Adrenal gland (tissue), 5 donors: ENCODE data around the gene USP6NL.

Experiments used
- POLR2A ChIP-seq, 2 donors: fragments of 450-650 bp; IDR thresholded peaks; one replicate each; pipeline ENCODE4 v1.6.1; 2017; ENCODE audit warnings: antibody characterized with exemption in 2 of 2, mild to moderate bottlenecking in 2 of 2, moderate library complexity in 1 of 2
- TF ChIP-seq, protein P1 (sequence below), 6 experiments: fragments of 450-650 bp in 4 of 6; fragments of 200-600 bp in 2 of 6; sonication (generic) in 1 of 6; IDR thresholded peaks; 1 replicate in 5 of 6; 2 replicates in 1 of 6; pipeline versions ENCODE4 v1.5.1 to v1.8.0; 2016 to 2021; ENCODE audit warnings: antibody characterized with exemption in 6 of 6, mild to moderate bottlenecking in 2 of 6, moderate library complexity in 1 of 6
- donor health status: DM: no; HTN: no; CAD: no.

DNA sequence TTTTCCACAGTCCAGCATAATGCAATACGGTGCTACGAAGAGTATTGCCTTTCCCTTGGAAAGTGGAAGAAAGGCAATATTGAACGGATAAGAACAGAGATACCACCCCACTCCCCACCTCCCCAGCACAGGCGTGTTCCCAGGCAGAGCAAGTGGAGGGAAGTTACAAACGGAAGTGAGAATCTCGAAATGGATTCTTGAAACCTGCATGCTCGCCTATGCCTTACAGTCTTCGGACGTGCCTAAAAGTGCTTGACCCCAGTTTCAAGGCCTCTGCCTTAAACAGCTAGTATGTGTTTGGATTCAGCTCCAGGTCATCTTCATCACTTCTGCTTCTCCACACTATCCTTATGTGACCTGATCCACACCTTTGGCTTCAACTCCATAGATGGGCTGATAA lies 35.0 kb upstream of the USP6NL start:
- no peak for TF ChIP-seq POLR2A (IDR thresholded peaks at IDR 0.05)
- TF ChIP-seq, protein P1, sequence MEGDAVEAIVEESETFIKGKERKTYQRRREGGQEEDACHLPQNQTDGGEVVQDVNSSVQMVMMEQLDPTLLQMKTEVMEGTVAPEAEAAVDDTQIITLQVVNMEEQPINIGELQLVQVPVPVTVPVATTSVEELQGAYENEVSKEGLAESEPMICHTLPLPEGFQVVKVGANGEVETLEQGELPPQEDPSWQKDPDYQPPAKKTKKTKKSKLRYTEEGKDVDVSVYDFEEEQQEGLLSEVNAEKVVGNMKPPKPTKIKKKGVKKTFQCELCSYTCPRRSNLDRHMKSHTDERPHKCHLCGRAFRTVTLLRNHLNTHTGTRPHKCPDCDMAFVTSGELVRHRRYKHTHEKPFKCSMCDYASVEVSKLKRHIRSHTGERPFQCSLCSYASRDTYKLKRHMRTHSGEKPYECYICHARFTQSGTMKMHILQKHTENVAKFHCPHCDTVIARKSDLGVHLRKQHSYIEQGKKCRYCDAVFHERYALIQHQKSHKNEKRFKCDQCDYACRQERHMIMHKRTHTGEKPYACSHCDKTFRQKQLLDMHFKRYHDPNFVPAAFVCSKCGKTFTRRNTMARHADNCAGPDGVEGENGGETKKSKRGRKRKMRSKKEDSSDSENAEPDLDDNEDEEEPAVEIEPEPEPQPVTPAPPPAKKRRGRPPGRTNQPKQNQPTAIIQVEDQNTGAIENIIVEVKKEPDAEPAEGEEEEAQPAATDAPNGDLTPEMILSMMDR (IDR thresholded peaks at IDR 0.05): no peak
